WERI-Rb-1 (cell line): ENCODE data around the gene PSMB9.
A peak's percentile ranks its signal among the peaks of the same experiment; 100 is the strongest.

Experiments
- DNase-seq: peaks from one replicate; pipeline ENCODE4 v3.0.0-alpha.2; 2020
- H3K27ac ChIP-seq: fragments of 250-450 bp; sonication (Bioruptor Pico); 2 replicates; pipeline ENCODE4 v1.5.1; 2020; ENCODE audit warnings: mild to moderate bottlenecking, moderate library complexity
- H3K27me3 ChIP-seq: fragments of 250-450 bp; sonication (Bioruptor Pico); 2 replicates; pipeline ENCODE4 v1.5.1; 2021; ENCODE audit warnings: mild to moderate bottlenecking, low read depth, moderate library complexity; ENCODE audit not compliant: insufficient read depth, severe bottlenecking
- H3K36me3 ChIP-seq: fragments of 250-450 bp; sonication (Bioruptor Pico); 2 replicates; pipeline ENCODE4 v1.5.1; 2020; ENCODE audit warnings: mild to moderate bottlenecking, moderate library complexity
- H3K4me3 ChIP-seq: 2 replicates; pipeline ENCODE4 v1.5.1; 2011; ENCODE audit warnings: low read depth, mild to moderate bottlenecking, control low read depth, low read length
- H3K9me3 ChIP-seq: fragments of 250-450 bp; sonication (Bioruptor Pico); 2 replicates; pipeline ENCODE4 v1.5.1; 2021; ENCODE audit warnings: mild to moderate bottlenecking, moderate library complexity; ENCODE audit not compliant: severe bottlenecking
- CTCF ChIP-seq: IDR thresholded peaks from 2 replicates; pipeline ENCODE4 v1.5.1; 2011; ENCODE audit warnings: low read depth, mild to moderate bottlenecking, control low read depth, inconsistent platforms, low read length

Gene PSMB9

DNA sequence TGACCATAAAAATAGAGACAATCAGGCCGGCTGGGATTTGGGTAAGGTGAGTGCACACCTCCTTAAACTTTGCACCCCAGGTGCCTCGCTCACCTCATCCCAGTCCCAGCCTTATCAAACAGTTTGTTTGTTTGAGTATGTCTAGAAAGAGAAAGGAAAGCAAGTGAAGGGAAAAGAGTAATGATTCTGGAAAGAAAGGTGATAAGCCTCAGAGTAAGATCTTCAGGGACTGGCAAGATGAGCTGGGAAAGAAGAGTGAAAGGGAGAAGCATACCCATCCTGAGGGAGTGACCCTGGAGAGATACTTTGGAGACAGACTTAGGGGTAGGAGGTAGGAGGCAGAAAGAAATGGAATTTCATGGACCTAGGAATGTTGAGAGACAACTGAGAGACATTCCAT, 17.1 kb upstream of the PSMB9 start:
- Histone ChIP-seq H3K36me3 (no peaks in the 10 kb centered on the region), H3K27me3 (no peaks in the 10 kb centered on the region), H3K4me3 (no peak overlapping the region), H3K27ac (no peak overlapping the region), H3K9me3 (no peaks in the 10 kb centered on the region)
- no peak for TF ChIP-seq CTCF
- DNase-seq: no peak

GRCh38 chr6:32837651-32838113, 16.3 kb upstream of the PSMB9 start:
- no peak for DNase-seq
- peak overlapping the region; percentile 79 for H3K27ac ChIP-seq

GRCh38 chr6:32838114-32838958, 15.7 kb upstream of the PSMB9 start, which contains the start of gene TAP2:
Gene TAP2, minus strand, starts transcription at chr6:32838739. Its CDS starts 506 bp downstream, at chr6:32838233.
- Histone ChIP-seq H3K9me3 (no peaks in the 10 kb centered on the region), H3K27ac (peak within 1 kb of the TSS; percentile 79), H3K4me3 (peak within 1 kb of the TSS; percentile 70), H3K36me3 (no peaks in the 10 kb centered on the region), H3K27me3 (no peaks in the 10 kb centered on the region)
- DNase-seq: peak; percentile 98
- peak; percentile 96 for TF ChIP-seq CTCF

More at GRCh38 chr6:32837651-32838113, 16.3 kb upstream of the PSMB9 start:
- no peaks in the 10 kb centered on the region for H3K9me3 ChIP-seq
- no peaks in the 10 kb centered on the region for H3K27me3 ChIP-seq
- peak overlapping the region; percentile 70 for H3K4me3 ChIP-seq
- TF ChIP-seq CTCF: no peak
- H3K36me3 ChIP-seq: no peaks in the 10 kb centered on the region

DNA sequence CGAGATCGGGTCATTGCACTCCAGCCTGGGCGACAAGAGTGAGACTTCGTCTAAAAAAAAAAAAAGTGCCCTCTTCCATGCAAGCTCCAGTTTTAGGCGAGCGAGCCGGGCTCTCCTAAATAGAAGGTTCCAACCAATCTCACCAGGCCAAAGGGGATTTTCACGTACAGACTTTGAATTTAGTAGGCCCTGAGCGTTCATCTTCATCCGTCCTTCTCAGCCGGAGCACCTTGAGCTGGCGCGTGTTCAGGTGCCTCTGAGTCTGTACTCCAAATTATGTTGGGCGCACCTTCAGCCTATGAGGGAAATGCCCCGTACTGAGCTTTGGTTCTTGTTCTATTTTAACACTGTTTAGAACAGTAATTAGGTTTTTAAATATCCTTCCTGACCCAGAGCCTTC, 14.6 kb upstream of the PSMB9 start:
- H3K27me3 ChIP-seq: no peaks in the 10 kb centered on the region
- no peaks in the 10 kb centered on the region for H3K9me3 ChIP-seq
- no peak overlapping the region for H3K27ac ChIP-seq
- H3K4me3 ChIP-seq: no peak overlapping the region
- no peak for DNase-seq
- no peaks in the 10 kb centered on the region for H3K36me3 ChIP-seq
- TF ChIP-seq CTCF: no peak

DNA sequence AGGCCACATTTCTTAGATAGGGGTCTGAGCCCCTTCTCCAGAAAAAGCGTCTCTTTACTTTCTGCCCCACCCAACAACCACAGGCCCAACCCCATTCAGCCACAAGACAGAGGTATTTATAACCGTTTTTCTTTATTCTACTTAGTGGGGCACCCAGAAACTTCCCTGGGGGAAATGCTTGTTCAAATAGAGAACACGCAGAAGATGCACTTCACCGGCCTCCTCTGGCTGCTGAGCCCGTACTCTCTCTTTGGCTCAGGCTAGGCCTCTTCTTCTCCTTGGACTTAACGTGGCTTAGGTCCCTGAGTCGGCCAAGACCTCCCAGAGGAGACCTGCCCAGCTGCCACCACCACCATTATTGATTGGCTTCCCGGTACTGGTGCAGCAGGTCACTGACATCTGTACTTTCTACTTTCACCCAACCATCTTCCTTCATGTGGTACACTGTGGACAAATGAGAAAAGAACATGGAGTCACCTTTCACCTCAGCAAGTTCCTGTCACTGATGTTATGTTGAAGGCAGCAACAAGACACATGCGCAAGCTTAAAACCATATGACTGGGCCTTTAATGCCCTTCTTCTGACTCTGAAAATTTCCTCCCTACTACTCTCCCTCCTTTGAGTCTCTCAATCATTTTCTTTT, 13.3 kb upstream of the PSMB9 start:
- no peaks in the 10 kb centered on the region for H3K27me3 ChIP-seq
- no peak overlapping the region for H3K27ac ChIP-seq
- no peak for TF ChIP-seq CTCF
- no peak for DNase-seq
- no peak overlapping the region for H3K4me3 ChIP-seq
- H3K36me3 ChIP-seq: no peaks in the 10 kb centered on the region
- H3K9me3 ChIP-seq: no peaks in the 10 kb centered on the region
